ENCODE measurements around the gene SULT1C2. TPM values are rescaled to one million over a fixed set of nuclear protein-coding genes. Genes with fewer than 3 reads are reported as not detected.

SULT1C2 gene
- total RNA-seq, 1 experiment from 2014 or later = 3.0 TPM

DNA sequence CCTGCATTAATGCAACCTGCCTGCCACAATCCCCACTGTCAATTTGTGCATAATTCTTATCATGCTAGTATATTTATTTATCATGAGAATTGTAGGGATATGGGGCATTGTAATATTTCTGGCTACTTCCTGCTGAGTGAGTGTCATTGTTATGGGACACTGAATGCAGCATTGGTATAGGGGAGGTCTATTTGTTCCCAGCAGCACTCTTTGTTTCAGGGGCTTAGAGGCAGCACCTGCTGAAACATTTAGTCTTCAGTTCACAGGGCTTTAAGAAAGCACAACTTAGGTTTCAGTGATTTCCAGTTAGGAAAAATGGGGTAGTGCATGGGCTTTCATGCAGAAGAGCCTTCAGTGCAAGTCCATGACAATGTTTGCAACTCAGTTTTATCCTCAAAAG, 25.3 kb upstream of the SULT1C2 start:
- CTCF ChIA-PET = no interaction called here
- H3K79me2 ChIP-seq (ENCODE audit: low read depth) = no peaks in the 10 kb centered on the region

DNA sequence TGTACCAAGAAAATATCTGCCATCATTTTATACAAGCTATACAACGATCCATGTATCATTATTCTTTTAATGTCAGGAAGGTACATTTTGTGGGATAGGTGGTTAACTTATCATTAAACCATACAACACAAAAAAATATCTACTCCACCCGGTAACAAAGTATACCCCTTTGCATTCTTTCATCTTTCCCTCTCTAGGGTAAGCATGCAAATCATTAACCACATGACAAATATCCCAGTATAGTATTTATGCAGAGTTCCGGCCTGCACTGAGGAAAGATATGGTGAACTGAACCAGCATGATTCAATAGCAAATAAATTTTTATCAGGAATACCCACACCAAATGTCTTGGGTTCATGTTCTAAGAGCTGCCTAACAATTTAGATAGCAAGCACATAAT, 22.5 kb upstream of the SULT1C2 start:
- no peaks in the 10 kb centered on the region for H3K27me3 ChIP-seq (ENCODE audit: insufficient read depth, low read depth)
- DNase-seq = no peak
- H3F3A ChIP-seq (ENCODE audit: insufficient read depth, low read depth) = no peaks in the 10 kb centered on the region
- ChIA-PET POLR2A (ENCODE audit: unreplicated experiment) (interaction anchor here (0.6 kb wide), 1 partner anchor 21 kb away, joined by 7 read pairs; no protein-coding TSS in a partner anchor), CTCF (no interaction called here)
- intact Hi-C loops (cut with micrococcal nuclease; ENCODE audit: unreplicated experiment) = no loop called here
- H3K9me3 ChIP-seq (ENCODE audit: insufficient read depth, low read depth) = no peaks in the 10 kb centered on the region
- H3K4me1 ChIP-seq (replicated peaks; ENCODE audit: insufficient read depth) = peaks cover 23% of the 10 kb centered on the region
- no peak overlapping the region for H3K27ac ChIP-seq
- no peak overlapping the region for H3K4me3 ChIP-seq
- no peaks in the 10 kb centered on the region for H3K36me3 ChIP-seq (ENCODE audit: low read depth)
- BruUV-seq (replicated peaks) = no TSS peak
- H2AFZ ChIP-seq = no peak overlapping the region
- H4K20me1 ChIP-seq (ENCODE audit: insufficient read depth) = no peaks in the 10 kb centered on the region
- H3K9me2 ChIP-seq (ENCODE audit: insufficient read depth) = no peaks in the 10 kb centered on the region
- H3K4me2 ChIP-seq = no peak overlapping the region
- no peaks in the 10 kb centered on the region for H3K79me2 ChIP-seq (ENCODE audit: low read depth)
- no peak for TF ChIP-seq EZH2 (IDR thresholded peaks at IDR 0.05; ENCODE audit: low read depth)
- TF ChIP-seq, protein P1, sequence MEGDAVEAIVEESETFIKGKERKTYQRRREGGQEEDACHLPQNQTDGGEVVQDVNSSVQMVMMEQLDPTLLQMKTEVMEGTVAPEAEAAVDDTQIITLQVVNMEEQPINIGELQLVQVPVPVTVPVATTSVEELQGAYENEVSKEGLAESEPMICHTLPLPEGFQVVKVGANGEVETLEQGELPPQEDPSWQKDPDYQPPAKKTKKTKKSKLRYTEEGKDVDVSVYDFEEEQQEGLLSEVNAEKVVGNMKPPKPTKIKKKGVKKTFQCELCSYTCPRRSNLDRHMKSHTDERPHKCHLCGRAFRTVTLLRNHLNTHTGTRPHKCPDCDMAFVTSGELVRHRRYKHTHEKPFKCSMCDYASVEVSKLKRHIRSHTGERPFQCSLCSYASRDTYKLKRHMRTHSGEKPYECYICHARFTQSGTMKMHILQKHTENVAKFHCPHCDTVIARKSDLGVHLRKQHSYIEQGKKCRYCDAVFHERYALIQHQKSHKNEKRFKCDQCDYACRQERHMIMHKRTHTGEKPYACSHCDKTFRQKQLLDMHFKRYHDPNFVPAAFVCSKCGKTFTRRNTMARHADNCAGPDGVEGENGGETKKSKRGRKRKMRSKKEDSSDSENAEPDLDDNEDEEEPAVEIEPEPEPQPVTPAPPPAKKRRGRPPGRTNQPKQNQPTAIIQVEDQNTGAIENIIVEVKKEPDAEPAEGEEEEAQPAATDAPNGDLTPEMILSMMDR (conservative IDR thresholded peaks at IDR 0.05) = no peak

More for the DNA sequence above, 25.3 kb upstream of the SULT1C2 start:
- Histone ChIP-seq H2AFZ (no peak overlapping the region), H3F3A (ENCODE audit: insufficient read depth, low read depth) (no peaks in the 10 kb centered on the region), H4K20me1 (ENCODE audit: insufficient read depth) (no peaks in the 10 kb centered on the region), H3K4me1 (replicated peaks; ENCODE audit: insufficient read depth) (peaks cover 15% of the 10 kb centered on the region), H3K4me2 (no peak overlapping the region), H3K36me3 (ENCODE audit: low read depth) (no peaks in the 10 kb centered on the region), H3K9me3 (ENCODE audit: insufficient read depth, low read depth) (no peaks in the 10 kb centered on the region), H3K9me2 (ENCODE audit: insufficient read depth) (no peaks in the 10 kb centered on the region), H3K27me3 (ENCODE audit: insufficient read depth, low read depth) (no peaks in the 10 kb centered on the region), H3K4me3 (no peak overlapping the region), H3K27ac (no peak overlapping the region)
- POLR2A ChIA-PET (ENCODE audit: unreplicated experiment) = no interaction called here
- no peak for DNase-seq
- intact Hi-C loops (cut with micrococcal nuclease; ENCODE audit: unreplicated experiment) = no loop called here
- TF ChIP-seq EZH2 (IDR thresholded peaks at IDR 0.05; ENCODE audit: low read depth) = no peak
- TF ChIP-seq, protein P1 (conservative IDR thresholded peaks at IDR 0.05) = no peak
- no TSS peak for BruUV-seq (replicated peaks)

DNA sequence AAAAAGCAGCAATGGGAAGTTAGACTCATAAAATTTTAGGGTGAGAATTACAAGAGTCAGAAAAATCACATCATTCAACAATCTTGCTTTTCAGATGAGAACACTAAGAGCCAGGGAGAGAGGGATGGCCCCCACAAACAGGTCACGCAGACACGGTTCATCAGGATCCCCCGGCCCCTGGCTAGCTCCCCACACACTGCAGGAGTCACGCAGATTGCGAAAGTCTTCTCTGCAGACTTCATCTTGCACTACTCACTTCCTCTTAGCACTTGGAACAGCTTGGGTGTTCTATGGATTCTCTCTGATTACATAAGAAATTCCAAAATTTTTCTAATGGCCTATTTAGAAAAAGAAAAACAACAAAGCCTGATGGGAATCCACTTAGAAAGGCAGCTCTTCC, 21.6 kb upstream of the SULT1C2 start:
- H3K9me2 ChIP-seq (ENCODE audit: insufficient read depth) = no peaks in the 10 kb centered on the region
- intact Hi-C loops (cut with micrococcal nuclease; ENCODE audit: unreplicated experiment) = no loop called here
- no peaks in the 10 kb centered on the region for H3K36me3 ChIP-seq (ENCODE audit: low read depth)
- peak overlapping the region; percentile 41; the same call in 1 of the 2 replicates for H3K4me2 ChIP-seq
- TF ChIP-seq EZH2 (IDR thresholded peaks at IDR 0.05; ENCODE audit: low read depth) = no peak
- no peak overlapping the region for H3K4me3 ChIP-seq
- peak overlapping the region; percentile 67; the same call in 1 of the 2 replicates for H3K27ac ChIP-seq
- CTCF ChIA-PET = no interaction called here
- H3F3A ChIP-seq (ENCODE audit: insufficient read depth, low read depth) = no peaks in the 10 kb centered on the region
- H4K20me1 ChIP-seq (ENCODE audit: insufficient read depth) = no peaks in the 10 kb centered on the region
- BruUV-seq (replicated peaks) = no TSS peak
- H3K4me1 ChIP-seq (replicated peaks; ENCODE audit: insufficient read depth) = peaks cover 29% of the 10 kb centered on the region
- no peak overlapping the region for H2AFZ ChIP-seq
- POLR2A ChIA-PET (ENCODE audit: unreplicated experiment) = no interaction called here
- H3K27me3 ChIP-seq (ENCODE audit: insufficient read depth, low read depth) = no peaks in the 10 kb centered on the region
- no peaks in the 10 kb centered on the region for H3K9me3 ChIP-seq (ENCODE audit: insufficient read depth, low read depth)
- DNase-seq = no peak
- H3K79me2 ChIP-seq (ENCODE audit: low read depth) = no peaks in the 10 kb centered on the region

DNA sequence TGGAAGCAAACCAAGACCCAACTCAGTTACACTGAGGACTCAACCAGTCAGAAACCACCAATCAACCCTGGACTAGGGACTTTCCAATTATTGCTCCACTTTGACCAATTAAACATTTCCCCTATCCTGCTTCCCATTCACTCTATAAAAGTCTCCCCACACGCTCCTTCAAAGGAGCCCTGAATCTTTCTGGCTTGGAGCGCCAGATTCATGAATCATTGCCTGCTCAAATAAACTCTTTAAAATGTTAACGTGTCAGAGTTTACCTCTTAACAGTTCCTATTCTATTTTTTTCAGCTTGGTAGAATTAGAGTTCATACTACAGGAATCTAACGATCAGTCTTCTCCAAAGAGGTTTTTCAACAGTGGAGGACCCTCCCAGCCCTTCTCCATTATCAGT, 20.7 kb upstream of the SULT1C2 start:
- no TSS peak for BruUV-seq (replicated peaks)
- Histone ChIP-seq H3K27ac (peak overlapping the region; percentile 67), H3F3A (ENCODE audit: insufficient read depth, low read depth) (no peaks in the 10 kb centered on the region), H3K27me3 (ENCODE audit: insufficient read depth, low read depth) (no peaks in the 10 kb centered on the region), H4K20me1 (ENCODE audit: insufficient read depth) (no peaks in the 10 kb centered on the region), H3K36me3 (ENCODE audit: low read depth) (no peaks in the 10 kb centered on the region), H3K4me2 (peak overlapping the region; percentile 41), H3K4me3 (no peak overlapping the region), H3K9me3 (ENCODE audit: insufficient read depth, low read depth) (no peaks in the 10 kb centered on the region), H3K79me2 (ENCODE audit: low read depth) (no peaks in the 10 kb centered on the region), H3K4me1 (replicated peaks; ENCODE audit: insufficient read depth) (peaks cover 34% of the 10 kb centered on the region), H3K9me2 (ENCODE audit: insufficient read depth) (no peaks in the 10 kb centered on the region), H2AFZ (no peak overlapping the region)
- intact Hi-C loops (cut with micrococcal nuclease; ENCODE audit: unreplicated experiment) = no loop called here
- ChIA-PET CTCF (no interaction called here), POLR2A (ENCODE audit: unreplicated experiment) (no interaction called here)
- TF ChIP-seq EZH2 (IDR thresholded peaks at IDR 0.05; ENCODE audit: low read depth) = no peak
- TF ChIP-seq, protein P1 (conservative IDR thresholded peaks at IDR 0.05) = no peak
- DNase-seq = peak in 1 of 2 experiments; percentile 60

Measured in PC-9 (cell line).